GM21825 (cell line): Measurements from ENCODE around the gene PI4KA.
"Not testable (repeated sequence)": the region's sequence is repeated elsewhere in the genome, so short reads cannot be mapped to it uniquely, and the experiment has no call there.

ENCODE experiments used
- ATAC-seq: cut with Tn5 transposase; IDR thresholded peaks from one replicate; pipeline ENCODE4 v1.9.1; 2021; ENCODE audit warnings: mild to moderate bottlenecking, moderate library complexity; ENCODE audit not compliant: unreplicated experiment

The PI4KA gene

GRCh38 chr22:20852076-20852475, 6.5 kb downstream of the PI4KA start:
- no peak for ATAC-seq

GRCh38 chr22:20847318-20847822, 11.2 kb downstream of the PI4KA start:
- no peak for ATAC-seq

GRCh38 chr22:20844055-20845037, 14.3 kb downstream of the PI4KA start:
- ATAC-seq = no peak

- no peak for ATAC-seq
These were observed 15.1 kb downstream of the PI4KA start for GRCh38 chr22:20843501-20843900.

- ATAC-seq = no peak
These were observed 17.8 kb downstream of the PI4KA start for GRCh38 chr22:20840646-20841371.

GRCh38 chr22:20839837-20840645, 18.6 kb downstream of the PI4KA start:
- no peak for ATAC-seq

- not testable (repeated sequence) for ATAC-seq
These were observed 19.3 kb downstream of the PI4KA start for GRCh38 chr22:20839354-20839753.

GRCh38 chr22:20836987-20837823, 21.4 kb downstream of the PI4KA start:
- ATAC-seq = no peak

GRCh38 chr22:20834725-20835124, 23.9 kb downstream of the PI4KA start:
- no peak for ATAC-seq

- no peak for ATAC-seq
These were observed 24.4 kb downstream of the PI4KA start for GRCh38 chr22:20834206-20834605.

GRCh38 chr22:20833225-20833665, 25.4 kb downstream of the PI4KA start:
- no peak for ATAC-seq

- ATAC-seq = no peak
These were observed 29.0 kb downstream of the PI4KA start for GRCh38 chr22:20829491-20830134.

- ATAC-seq = not testable (repeated sequence)
These were observed 32.0 kb downstream of the PI4KA start for GRCh38 chr22:20826373-20827152.

- no peak for ATAC-seq
These were observed 33.0 kb downstream of the PI4KA start for GRCh38 chr22:20825624-20826023.

- ATAC-seq = not testable (repeated sequence)
These were observed 33.4 kb downstream of the PI4KA start for GRCh38 chr22:20825216-20825615.

GRCh38 chr22:20823264-20823663, 35.3 kb downstream of the PI4KA start:
- ATAC-seq = no peak

- no peak for ATAC-seq
These were observed 36.4 kb downstream of the PI4KA start for GRCh38 chr22:20822240-20822639.

GRCh38 chr22:20821717-20822239, 36.8 kb downstream of the PI4KA start:
- ATAC-seq = not testable (repeated sequence)
